Common myeloid progenitor, CD34-positive (primary cell): ENCODE results near the gene BCAS1.
"Not testable (repeated sequence)": the region's sequence is repeated elsewhere in the genome, so short reads cannot be mapped to it uniquely, and the experiment has no call there.

Experiments
- CTCF ChIA-PET: fragments of 350-600 bp; sonication (Branson Sonifier 250); formaldehyde crosslinking; loops from one replicate; lab custom pipeline; 2021; ENCODE audit warnings: antibody characterized with exemption; lab: Charles Lee
- POLR2A ChIA-PET: fragments of 350-600 bp; sonication (Branson Sonifier 250); formaldehyde crosslinking; loops from one replicate; lab custom pipeline; 2021; ENCODE audit warnings: antibody characterized with exemption; lab: Charles Lee
- DNase-seq, 3 donors: peaks; one replicate each; pipeline versions ENCODE4 v3.0.0 to v3.0.0-alpha.2; 2013
- H3K27ac ChIP-seq, 2 experiments: 1 replicate in 1 of 2; 2 replicates in 1 of 2; pipeline ENCODE4 v1.7.0; 2013; ENCODE audit warnings: inconsistent platforms in 2 of 2, low read length in 2 of 2, mild to moderate bottlenecking in 2 of 2, low read depth in 1 of 2, moderate library complexity in 1 of 2; ENCODE audit not compliant: severe bottlenecking in 2 of 2, insufficient read depth in 1 of 2, poor library complexity in 1 of 2
- H3K27me3 ChIP-seq, 5 experiments: replicated peaks in 2 of 5; 1 replicate in 3 of 5; 2 replicates in 2 of 5; pipeline versions ENCODE4 v1.6.1 to v1.7.0; 2013; ENCODE audit warnings: low read length in 4 of 5, mild to moderate bottlenecking in 2 of 5, moderate library complexity in 2 of 5, inconsistent platforms in 1 of 5; ENCODE audit not compliant: insufficient read depth in 5 of 5, control insufficient read depth in 4 of 5
- H3K36me3 ChIP-seq, 4 experiments: 1 replicate in 2 of 4; 2 replicates in 2 of 4; pipeline versions ENCODE4 v1.6.1 to v1.7.0; 2013; ENCODE audit warnings: low read length in 3 of 4, control low read depth in 1 of 4, mild to moderate bottlenecking in 1 of 4; ENCODE audit not compliant: control insufficient read depth in 4 of 4, insufficient read depth in 4 of 4
- H3K4me1 ChIP-seq, 4 experiments: 1 replicate in 3 of 4; 2 replicates in 1 of 4; pipeline versions ENCODE4 v1.6.1 to v1.7.1; 2013; ENCODE audit warnings: low read length in 3 of 4, mild to moderate bottlenecking in 3 of 4, control low read depth in 1 of 4, inconsistent platforms in 1 of 4, moderate library complexity in 1 of 4; ENCODE audit not compliant: control insufficient read depth in 4 of 4, insufficient read depth in 4 of 4; ENCODE audit errors: control extremely low read depth in 1 of 4
- H3K4me3 ChIP-seq, 7 experiments: 1 replicate in 4 of 7; 2 replicates in 3 of 7; pipeline versions ENCODE4 v1.5.1 to v1.7.0; 2013; ENCODE audit warnings: mild to moderate bottlenecking in 7 of 7, low read length in 6 of 7, moderate library complexity in 6 of 7, inconsistent platforms in 2 of 7, low read depth in 2 of 7, control low read depth in 1 of 7; ENCODE audit not compliant: insufficient read depth in 4 of 7, control insufficient read depth in 1 of 7; ENCODE audit errors: extremely low read depth in 1 of 7
- H3K9me3 ChIP-seq, 5 experiments: 1 replicate in 4 of 5; 2 replicates in 1 of 5; pipeline versions ENCODE4 v1.6.1 to v1.7.1; 2013; ENCODE audit warnings: low read length in 4 of 5, mild to moderate bottlenecking in 2 of 5, inconsistent platforms in 1 of 5, low read depth in 1 of 5, moderate library complexity in 1 of 5; ENCODE audit not compliant: control insufficient read depth in 4 of 5, insufficient read depth in 2 of 5; ENCODE audit errors: control extremely low read depth in 1 of 5
- WGBS: methylation state at CpG from one replicate; pipeline ENCODE4 v1.1.5; 2013; ENCODE audit not compliant: insufficient coverage; 5-methylcytosine and 5-hydroxymethylcytosine counted together

The BCAS1 gene

DNA sequence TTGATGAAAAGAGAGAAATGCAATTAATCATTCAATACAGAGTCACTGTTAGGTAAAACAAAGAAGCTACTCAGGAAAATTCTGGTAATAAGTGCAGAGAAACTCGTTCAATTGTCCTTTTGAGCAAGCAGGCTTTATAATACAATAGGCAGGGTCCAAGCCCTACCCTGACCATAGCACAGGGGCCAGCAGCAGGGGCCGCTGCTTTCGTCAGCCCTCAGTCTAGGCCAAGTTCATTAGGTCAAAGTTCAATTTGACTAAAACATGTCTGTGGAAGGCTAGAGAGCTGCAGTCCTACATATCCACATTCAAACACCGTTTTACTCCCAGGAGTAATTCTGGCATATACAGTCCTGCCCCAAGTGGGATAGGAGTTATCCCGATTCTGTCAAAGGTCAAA, 94.6 kb downstream of the BCAS1 start:
- 92% methylated on average over 4 of the region's 5 CpGs for WGBS
- DNase-seq: no peak
- Histone ChIP-seq H3K36me3 (no peaks in the 10 kb centered on the region), H3K9me3 (no peaks in the 10 kb centered on the region), H3K4me1 (no peaks in the 10 kb centered on the region), H3K27me3 (no peaks in the 10 kb centered on the region), H3K27ac (no peak overlapping the region), H3K4me3 (no peak overlapping the region)
- POLR2A ChIA-PET: no interaction called here
- CTCF ChIA-PET: no interaction called here

DNA sequence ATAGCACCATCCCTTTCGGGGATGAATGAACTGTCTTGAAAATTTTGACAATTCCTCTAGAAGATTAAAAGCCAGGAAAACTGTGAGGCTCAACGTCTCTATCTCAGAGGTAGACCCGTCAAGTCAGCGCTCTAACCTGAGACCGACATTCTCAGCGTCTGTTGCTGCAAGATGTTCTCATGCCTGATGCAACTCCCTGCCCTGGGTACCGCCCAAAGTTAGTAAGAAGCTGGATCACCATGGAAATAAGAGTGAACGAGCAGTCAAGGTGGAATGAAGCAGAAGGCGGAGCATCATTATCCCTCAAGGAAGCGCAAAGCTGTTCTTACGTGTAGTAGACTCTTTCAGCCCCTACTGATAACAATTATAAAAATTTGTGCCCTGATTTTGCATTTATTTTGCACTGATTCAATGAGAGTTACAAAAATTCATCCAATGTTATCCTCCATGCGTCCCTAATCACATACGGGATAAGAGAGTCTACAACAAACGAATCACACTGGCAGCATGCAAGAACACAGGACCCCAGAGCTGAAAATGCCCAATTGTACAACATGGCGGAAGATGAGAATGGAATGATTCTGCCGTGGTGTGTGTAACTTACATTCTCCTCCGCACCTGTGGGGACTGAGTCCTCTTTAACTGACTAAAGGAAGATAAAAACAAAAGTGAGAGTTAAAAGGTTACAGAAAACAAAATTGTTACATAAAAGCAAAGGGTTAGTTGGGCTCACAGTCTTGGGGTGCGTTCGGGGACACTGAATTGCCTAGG, 95.4 kb downstream of the BCAS1 start:
- CTCF ChIA-PET: interaction anchor here (0.6 kb wide), 1 partner anchor 33 kb away, joined by 3 read pairs; no protein-coding TSS in a partner anchor
- 95% methylated on average over 13 of the region's 19 CpGs for WGBS
- H3K4me3 ChIP-seq: no peak overlapping the region

DNA sequence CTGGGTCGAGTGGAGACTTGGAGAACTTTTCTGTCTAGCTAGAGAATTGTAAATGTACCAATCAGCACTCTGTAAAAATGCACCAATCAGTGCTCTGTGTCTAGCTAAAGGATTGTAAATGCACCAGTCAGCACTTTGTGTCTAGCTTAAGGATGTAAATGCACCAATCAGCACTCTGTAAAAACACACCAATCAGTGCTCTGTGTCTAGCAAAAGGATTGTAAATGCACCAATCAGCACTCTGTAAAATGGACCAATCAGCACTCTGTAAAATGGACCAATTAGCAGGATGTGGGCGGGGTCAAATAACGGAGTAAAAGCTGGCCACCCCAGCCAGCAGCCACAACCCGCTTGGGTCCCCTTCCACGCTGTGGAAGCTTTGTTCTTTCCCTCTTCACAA, 96.5 kb downstream of the BCAS1 start:
- H3K36me3 ChIP-seq, H3K27me3 ChIP-seq, POLR2A ChIA-PET, H3K4me1 ChIP-seq, H3K9me3 ChIP-seq, DNase-seq, CTCF ChIA-PET, H3K4me3 ChIP-seq, H3K27ac ChIP-seq: not testable (repeated sequence)
- 85% methylated on average over 5 of the region's 5 CpGs for whole genome bisulfite sequencing

More for the DNA sequence above, 95.4 kb downstream of the BCAS1 start:
- H3K4me1 ChIP-seq: no peaks in the 10 kb centered on the region
- DNase-seq: no peak
- H3K9me3 ChIP-seq: no peaks in the 10 kb centered on the region
- no peaks in the 10 kb centered on the region for H3K36me3 ChIP-seq
- H3K27me3 ChIP-seq: no peaks in the 10 kb centered on the region
- no peak overlapping the region for H3K27ac ChIP-seq
- POLR2A ChIA-PET: no interaction called here

DNA sequence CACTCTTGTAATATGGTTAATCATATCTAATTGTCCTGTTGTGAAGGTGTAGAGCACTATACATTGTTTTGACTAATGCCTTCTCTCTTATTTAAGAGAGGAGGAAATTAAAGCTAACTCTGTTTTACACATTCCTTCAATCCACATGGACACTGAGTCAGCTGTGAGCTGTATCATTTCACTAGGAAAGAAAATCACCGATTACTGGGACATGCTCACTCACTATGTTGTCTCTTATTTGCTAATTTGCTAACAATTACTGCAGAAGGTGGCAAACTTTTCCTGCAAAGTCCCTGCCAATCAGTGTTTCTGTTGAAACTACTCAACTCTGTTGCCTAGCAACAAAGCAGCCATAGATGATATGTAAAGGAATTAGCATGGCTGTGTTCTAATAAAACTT, 98.2 kb downstream of the BCAS1 start:
- peak in 2 of 3 donors; percentile 3 to 14 for DNase-seq
- no peaks in the 10 kb centered on the region for H3K27me3 ChIP-seq
- H3K9me3 ChIP-seq: no peaks in the 10 kb centered on the region
- H3K4me3 ChIP-seq: no peak overlapping the region
- CTCF ChIA-PET: no interaction called here
- H3K4me1 ChIP-seq: no peaks in the 10 kb centered on the region
- 100% methylated on average over 1 of the region's 1 CpG for WGBS
- POLR2A ChIA-PET: no interaction called here
- H3K27ac ChIP-seq: no peak overlapping the region
- H3K36me3 ChIP-seq: no peaks in the 10 kb centered on the region

DNA sequence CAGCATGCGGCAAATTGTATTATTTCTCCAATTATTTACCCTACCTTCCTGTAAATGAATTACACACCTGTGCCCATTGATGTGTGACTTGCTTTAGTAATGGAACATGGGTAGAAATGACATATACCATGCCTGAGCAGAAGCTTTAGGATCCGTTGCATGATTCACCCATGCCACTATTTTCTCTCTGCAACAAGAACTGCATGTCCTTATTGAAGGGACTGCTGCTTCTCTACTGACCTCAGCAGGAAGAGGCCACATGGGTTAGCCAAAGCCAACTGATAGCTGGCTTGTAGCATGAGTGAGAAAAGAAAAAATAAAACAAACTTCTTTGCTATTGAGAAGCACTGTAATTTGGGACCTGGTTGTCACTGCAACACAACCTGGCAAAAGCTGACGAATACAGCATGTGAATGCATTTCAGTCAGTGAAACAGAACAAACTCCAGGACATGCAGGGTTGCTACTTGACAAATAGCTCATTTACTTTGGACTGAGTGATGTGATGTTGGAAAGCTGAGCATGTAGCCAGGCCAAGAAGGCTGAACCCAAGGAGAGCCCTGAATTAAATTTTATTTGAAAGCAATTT, 99.2 kb downstream of the BCAS1 start:
- no peak overlapping the region for H3K27ac ChIP-seq
- no peaks in the 10 kb centered on the region for H3K36me3 ChIP-seq
- POLR2A ChIA-PET: no interaction called here
- no peak overlapping the region for H3K4me3 ChIP-seq
- no peaks in the 10 kb centered on the region for H3K27me3 ChIP-seq
- H3K9me3 ChIP-seq: no peaks in the 10 kb centered on the region
- DNase-seq: no peak
- no peaks in the 10 kb centered on the region for H3K4me1 ChIP-seq
- CTCF ChIA-PET: no interaction called here
- 100% methylated on average over 1 of the region's 3 CpGs for WGBS

DNA sequence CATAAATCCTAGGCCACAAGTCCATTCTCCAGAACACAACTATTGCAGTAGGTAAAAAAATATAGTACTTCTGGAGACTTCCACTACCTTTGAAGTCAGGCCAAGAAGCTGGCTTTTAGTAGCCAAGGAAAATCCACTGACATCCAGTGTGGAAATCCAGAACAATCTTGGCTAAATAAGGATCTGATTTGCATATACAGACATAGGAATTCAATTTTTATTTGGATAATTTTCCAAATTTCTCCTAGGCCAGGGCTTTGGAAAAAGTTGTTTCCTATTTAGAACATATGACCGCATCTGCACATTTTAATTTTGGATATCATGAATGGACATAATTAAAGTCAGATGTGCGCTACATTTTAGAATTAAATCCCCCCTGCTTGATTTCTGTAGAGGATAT, 100.2 kb downstream of the BCAS1 start:
- H3K9me3 ChIP-seq: no peaks in the 10 kb centered on the region
- no peak overlapping the region for H3K4me3 ChIP-seq
- ChIA-PET CTCF (interaction anchor here (3.7 kb wide), 1 partner anchor 12 kb away, joined by 12 read pairs; no protein-coding TSS in a partner anchor), POLR2A (no interaction called here)
- H3K36me3 ChIP-seq: no peaks in the 10 kb centered on the region
- H3K4me1 ChIP-seq: no peaks in the 10 kb centered on the region
- no peak overlapping the region for H3K27ac ChIP-seq
- DNase-seq: no peak
- no peaks in the 10 kb centered on the region for H3K27me3 ChIP-seq
- no CpG with 5 or more reads among the region's 2 CpGs for WGBS

DNA sequence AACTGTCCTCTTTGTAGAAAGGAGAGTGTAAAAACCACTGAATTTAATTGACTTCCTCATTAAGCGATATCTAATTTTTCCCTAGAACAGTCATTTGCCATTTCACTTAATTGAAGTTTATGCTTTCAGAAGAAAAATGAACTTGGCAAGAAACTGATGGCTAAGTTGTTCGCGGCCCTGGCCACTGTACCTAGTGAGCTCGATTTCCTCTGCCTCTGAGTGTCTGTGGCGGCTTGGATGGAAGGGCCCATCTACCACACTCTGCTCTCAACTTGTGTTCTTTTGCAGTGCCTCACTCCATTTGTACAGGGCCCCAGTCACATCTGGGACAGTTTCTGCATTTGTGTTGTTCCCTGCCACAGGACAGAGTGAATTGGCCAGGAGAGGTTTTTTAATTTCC, 102.9 kb downstream of the BCAS1 start:
- no peaks in the 10 kb centered on the region for H3K36me3 ChIP-seq
- H3K4me1 ChIP-seq: no peaks in the 10 kb centered on the region
- H3K9me3 ChIP-seq: no peaks in the 10 kb centered on the region
- no peak overlapping the region for H3K4me3 ChIP-seq
- no peak overlapping the region for H3K27ac ChIP-seq
- DNase-seq: no peak
- WGBS: 96% methylated on average over 4 of the region's 5 CpGs
- CTCF ChIA-PET: interaction anchor here (3.7 kb wide), 1 partner anchor 9 kb away, joined by 12 read pairs; no protein-coding TSS in a partner anchor
- no peaks in the 10 kb centered on the region for H3K27me3 ChIP-seq
- POLR2A ChIA-PET: interaction anchor here (0.6 kb wide), 1 partner anchor 1540 kb away, joined by 3 read pairs; no protein-coding TSS in a partner anchor
